Measurements from ENCODE around the gene GNAT2. TPM values are rescaled to one million over a fixed set of nuclear protein-coding genes. Genes with fewer than 3 reads are reported as not detected.

GNAT2 gene
- total RNA-seq (2021), result 0.14 TPM in 1 of 3 replicates, not detected in the others
- percentile 12 among the genes with signal in this experiment for Bru-seq, nascent RNA
- long read RNA-seq, experiment 1, partial matches to known transcripts, result 0 of 1 reads
- long read RNA-seq, experiment 1, other reads (novel, unspliced or antisense), result 1 of 1 reads
- long read RNA-seq, experiment 2, result 0 reads
- long read RNA-seq, experiment 3, result 0 reads

DNA sequence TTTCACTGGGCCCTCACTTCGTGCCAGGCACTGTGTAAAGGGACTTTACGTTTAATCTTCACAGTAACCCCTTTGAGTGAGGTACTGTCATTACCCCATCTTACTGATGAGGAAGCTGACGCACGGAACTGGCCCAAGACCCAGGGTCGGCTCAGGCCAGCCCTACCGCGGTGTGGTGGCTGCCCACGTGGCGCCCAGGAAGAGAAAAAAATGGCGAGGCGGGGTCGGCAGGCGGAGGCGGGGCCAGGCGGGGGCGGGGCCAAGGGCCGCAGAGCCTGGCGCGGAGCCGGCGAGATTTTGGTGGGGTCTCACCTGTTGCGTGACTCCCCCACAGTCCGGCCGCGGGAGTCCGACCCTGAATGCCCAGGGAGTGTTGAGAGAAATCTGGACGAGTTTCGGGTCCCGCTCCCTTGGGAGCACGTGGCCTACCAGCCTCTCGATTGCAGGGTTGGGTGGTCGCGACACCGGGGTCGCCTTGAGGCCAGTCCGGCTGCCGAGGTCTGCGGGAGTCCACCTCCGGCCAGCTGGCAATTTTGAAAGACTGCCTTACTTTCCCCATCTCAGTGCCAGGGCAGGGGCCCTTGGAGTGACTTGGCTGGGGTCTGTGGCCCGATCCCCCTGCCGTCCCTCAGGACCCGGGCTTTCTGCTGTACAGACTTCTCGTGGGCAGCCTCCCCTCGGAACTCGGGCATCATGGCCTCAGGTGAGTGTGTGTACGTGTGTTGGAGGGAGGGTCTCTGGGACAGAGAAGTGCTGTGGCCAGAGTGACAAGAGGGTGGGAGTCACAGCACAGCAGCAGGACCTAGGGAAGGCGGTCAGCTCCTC lies at the start of gene GNAT2, which contains the start of gene AMPD2:
TSS of gene GNAT2 (minus strand) at position 41 of the 825 bp plus-strand sequence. CDS start 6,746 bp downstream, outside the sequence.
TSS of gene AMPD2 (plus strand) at position 262 of the 825 bp plus-strand sequence. CDS start 1,339 bp downstream, outside the sequence.
- peak; percentile 59 for ATAC-seq
- Mint-ChIP-seq H3K36me3 (no peaks in the 10 kb centered on the region), H3K27ac (peak within 1 kb of the TSS; percentile 92), H3K9me3 (no peaks in the 10 kb centered on the region), H3K4me3 (peak within 1 kb of the TSS; percentile 97), H3K4me1 (peaks cover 40% of the 10 kb centered on the region), H3K27me3 (ENCODE audit: low read depth) (no peaks in the 10 kb centered on the region)
- peak; percentile 76 for DNase-seq (ENCODE audit: low spot score)
- ChIA-PET POLR2A (interaction anchor here (1.0 to 2.6 kb wide), 2 partner anchors 24 to 71 kb away, joined by 3 to 13 read pairs; partner anchors contain the start of gene GNAI3), CTCF (interaction anchor here (0.5 to 2.8 kb wide), 18 partner anchors 10 to 171 kb away, joined by 3 to 44 read pairs (median 4); partner anchors contain the start of genes CYB561D1 and GNAI3)
- TF ChIP-seq MYBL2 (CRISPR knock-in tag; IDR thresholded peaks at IDR 0.05), result peak; percentile 58; the same call in 1 of the 2 replicates
- TF ChIP-seq EMX1 (CRISPR knock-in tag; IDR thresholded peaks at IDR 0.05), result no peak
- TF ChIP-seq ZNF317 (CRISPR knock-in tag; IDR thresholded peaks at IDR 0.05; ENCODE audit: borderline replicate concordance, low read depth), result no peak
- TF ChIP-seq, protein P1, sequence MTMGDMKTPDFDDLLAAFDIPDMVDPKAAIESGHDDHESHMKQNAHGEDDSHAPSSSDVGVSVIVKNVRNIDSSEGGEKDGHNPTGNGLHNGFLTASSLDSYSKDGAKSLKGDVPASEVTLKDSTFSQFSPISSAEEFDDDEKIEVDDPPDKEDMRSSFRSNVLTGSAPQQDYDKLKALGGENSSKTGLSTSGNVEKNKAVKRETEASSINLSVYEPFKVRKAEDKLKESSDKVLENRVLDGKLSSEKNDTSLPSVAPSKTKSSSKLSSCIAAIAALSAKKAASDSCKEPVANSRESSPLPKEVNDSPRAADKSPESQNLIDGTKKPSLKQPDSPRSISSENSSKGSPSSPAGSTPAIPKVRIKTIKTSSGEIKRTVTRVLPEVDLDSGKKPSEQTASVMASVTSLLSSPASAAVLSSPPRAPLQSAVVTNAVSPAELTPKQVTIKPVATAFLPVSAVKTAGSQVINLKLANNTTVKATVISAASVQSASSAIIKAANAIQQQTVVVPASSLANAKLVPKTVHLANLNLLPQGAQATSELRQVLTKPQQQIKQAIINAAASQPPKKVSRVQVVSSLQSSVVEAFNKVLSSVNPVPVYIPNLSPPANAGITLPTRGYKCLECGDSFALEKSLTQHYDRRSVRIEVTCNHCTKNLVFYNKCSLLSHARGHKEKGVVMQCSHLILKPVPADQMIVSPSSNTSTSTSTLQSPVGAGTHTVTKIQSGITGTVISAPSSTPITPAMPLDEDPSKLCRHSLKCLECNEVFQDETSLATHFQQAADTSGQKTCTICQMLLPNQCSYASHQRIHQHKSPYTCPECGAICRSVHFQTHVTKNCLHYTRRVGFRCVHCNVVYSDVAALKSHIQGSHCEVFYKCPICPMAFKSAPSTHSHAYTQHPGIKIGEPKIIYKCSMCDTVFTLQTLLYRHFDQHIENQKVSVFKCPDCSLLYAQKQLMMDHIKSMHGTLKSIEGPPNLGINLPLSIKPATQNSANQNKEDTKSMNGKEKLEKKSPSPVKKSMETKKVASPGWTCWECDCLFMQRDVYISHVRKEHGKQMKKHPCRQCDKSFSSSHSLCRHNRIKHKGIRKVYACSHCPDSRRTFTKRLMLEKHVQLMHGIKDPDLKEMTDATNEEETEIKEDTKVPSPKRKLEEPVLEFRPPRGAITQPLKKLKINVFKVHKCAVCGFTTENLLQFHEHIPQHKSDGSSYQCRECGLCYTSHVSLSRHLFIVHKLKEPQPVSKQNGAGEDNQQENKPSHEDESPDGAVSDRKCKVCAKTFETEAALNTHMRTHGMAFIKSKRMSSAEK (CRISPR knock-in tag; IDR thresholded peaks at IDR 0.05; ENCODE audit: borderline replicate concordance), result no peak
- no peak for TF ChIP-seq SMAD3 (CRISPR knock-in tag; IDR thresholded peaks at IDR 0.05; ENCODE audit: borderline replicate concordance)
- no peak for TF ChIP-seq ZNF416 (CRISPR knock-in tag; IDR thresholded peaks at IDR 0.05)
- TF ChIP-seq, protein P2, sequence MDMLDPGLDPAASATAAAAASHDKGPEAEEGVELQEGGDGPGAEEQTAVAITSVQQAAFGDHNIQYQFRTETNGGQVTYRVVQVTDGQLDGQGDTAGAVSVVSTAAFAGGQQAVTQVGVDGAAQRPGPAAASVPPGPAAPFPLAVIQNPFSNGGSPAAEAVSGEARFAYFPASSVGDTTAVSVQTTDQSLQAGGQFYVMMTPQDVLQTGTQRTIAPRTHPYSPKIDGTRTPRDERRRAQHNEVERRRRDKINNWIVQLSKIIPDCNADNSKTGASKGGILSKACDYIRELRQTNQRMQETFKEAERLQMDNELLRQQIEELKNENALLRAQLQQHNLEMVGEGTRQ (CRISPR knock-in tag; IDR thresholded peaks at IDR 0.05), result peak; percentile 86
- TF ChIP-seq HMGA2 (CRISPR knock-in tag; IDR thresholded peaks at IDR 0.05), result no peak
- no peak for TF ChIP-seq JUN (CRISPR knock-in tag; IDR thresholded peaks at IDR 0.05)
- TF ChIP-seq, protein P3, sequence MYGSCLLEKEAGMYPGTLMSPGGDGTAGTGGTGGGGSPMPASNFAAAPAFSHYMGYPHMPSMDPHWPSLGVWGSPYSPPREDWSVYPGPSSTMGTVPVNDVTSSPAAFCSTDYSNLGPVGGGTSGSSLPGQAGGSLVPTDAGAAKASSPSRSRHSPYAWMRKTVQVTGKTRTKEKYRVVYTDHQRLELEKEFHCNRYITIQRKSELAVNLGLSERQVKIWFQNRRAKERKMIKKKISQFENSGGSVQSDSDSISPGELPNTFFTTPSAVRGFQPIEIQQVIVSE (CRISPR knock-in tag; IDR thresholded peaks at IDR 0.05; ENCODE audit: borderline replicate concordance), result no peak
- TF ChIP-seq SP1 (CRISPR knock-in tag; conservative IDR thresholded peaks at IDR 0.05), result peak; percentile 84
- TF ChIP-seq, protein P4, sequence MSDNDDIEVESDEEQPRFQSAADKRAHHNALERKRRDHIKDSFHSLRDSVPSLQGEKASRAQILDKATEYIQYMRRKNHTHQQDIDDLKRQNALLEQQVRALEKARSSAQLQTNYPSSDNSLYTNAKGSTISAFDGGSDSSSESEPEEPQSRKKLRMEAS (CRISPR knock-in tag; IDR thresholded peaks at IDR 0.05), result peak; percentile 93
- TF ChIP-seq, protein P5, sequence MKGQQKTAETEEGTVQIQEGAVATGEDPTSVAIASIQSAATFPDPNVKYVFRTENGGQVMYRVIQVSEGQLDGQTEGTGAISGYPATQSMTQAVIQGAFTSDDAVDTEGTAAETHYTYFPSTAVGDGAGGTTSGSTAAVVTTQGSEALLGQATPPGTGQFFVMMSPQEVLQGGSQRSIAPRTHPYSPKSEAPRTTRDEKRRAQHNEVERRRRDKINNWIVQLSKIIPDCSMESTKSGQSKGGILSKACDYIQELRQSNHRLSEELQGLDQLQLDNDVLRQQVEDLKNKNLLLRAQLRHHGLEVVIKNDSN (CRISPR knock-in tag; IDR thresholded peaks at IDR 0.05), result peak; percentile 84
- no peak for TF ChIP-seq ZNF219 (CRISPR knock-in tag; IDR thresholded peaks at IDR 0.05; ENCODE audit: borderline replicate concordance)
- TF ChIP-seq ATF1 (CRISPR knock-in tag; IDR thresholded peaks at IDR 0.05), result 0 out of 2 replicates have a peak, but pooled peaks have one; percentile 14
- TF ChIP-seq, protein P6, sequence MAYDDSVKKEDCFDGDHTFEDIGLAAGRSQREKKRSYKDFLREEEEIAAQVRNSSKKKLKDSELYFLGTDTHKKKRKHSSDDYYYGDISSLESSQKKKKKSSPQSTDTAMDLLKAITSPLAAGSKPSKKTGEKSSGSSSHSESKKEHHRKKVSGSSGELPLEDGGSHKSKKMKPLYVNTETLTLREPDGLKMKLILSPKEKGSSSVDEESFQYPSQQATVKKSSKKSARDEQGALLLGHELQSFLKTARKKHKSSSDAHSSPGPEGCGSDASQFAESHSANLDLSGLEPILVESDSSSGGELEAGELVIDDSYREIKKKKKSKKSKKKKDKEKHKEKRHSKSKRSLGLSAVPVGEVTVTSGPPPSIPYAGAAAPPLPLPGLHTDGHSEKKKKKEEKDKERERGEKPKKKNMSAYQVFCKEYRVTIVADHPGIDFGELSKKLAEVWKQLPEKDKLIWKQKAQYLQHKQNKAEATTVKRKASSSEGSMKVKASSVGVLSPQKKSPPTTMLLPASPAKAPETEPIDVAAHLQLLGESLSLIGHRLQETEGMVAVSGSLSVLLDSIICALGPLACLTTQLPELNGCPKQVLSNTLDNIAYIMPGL (CRISPR knock-in tag; IDR thresholded peaks at IDR 0.05), result 0 out of 2 replicates have a peak, but pooled peaks have one; percentile 23
- no peak for TF ChIP-seq ZNF671 (CRISPR knock-in tag; IDR thresholded peaks at IDR 0.05)
- TF ChIP-seq, protein P7, sequence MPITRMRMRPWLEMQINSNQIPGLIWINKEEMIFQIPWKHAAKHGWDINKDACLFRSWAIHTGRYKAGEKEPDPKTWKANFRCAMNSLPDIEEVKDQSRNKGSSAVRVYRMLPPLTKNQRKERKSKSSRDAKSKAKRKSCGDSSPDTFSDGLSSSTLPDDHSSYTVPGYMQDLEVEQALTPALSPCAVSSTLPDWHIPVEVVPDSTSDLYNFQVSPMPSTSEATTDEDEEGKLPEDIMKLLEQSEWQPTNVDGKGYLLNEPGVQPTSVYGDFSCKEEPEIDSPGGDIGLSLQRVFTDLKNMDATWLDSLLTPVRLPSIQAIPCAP (CRISPR knock-in tag; IDR thresholded peaks at IDR 0.05), result 0 out of 2 replicates have a peak, but pooled peaks have one; percentile 47
- 0 out of 2 replicates have a peak, but pooled peaks have one; percentile 4 for TF ChIP-seq ZNF121 (CRISPR knock-in tag; IDR thresholded peaks at IDR 0.05)
- TF ChIP-seq ZNF396 (CRISPR knock-in tag; IDR thresholded peaks at IDR 0.05; ENCODE audit: borderline replicate concordance), result no peak
- TF ChIP-seq PRRX2 (CRISPR knock-in tag; IDR thresholded peaks at IDR 0.05), result no peak
- no peak for TF ChIP-seq ZNF263 (CRISPR knock-in tag; IDR thresholded peaks at IDR 0.05; ENCODE audit: low read depth)
- TF ChIP-seq ETV6 (CRISPR knock-in tag; IDR thresholded peaks at IDR 0.05), result peak; percentile 62; the same call in 1 of the 2 replicates
- TF ChIP-seq, protein P8, sequence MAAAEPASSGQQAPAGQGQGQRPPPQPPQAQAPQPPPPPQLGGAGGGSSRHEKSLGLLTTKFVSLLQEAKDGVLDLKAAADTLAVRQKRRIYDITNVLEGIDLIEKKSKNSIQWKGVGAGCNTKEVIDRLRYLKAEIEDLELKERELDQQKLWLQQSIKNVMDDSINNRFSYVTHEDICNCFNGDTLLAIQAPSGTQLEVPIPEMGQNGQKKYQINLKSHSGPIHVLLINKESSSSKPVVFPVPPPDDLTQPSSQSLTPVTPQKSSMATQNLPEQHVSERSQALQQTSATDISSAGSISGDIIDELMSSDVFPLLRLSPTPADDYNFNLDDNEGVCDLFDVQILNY (CRISPR knock-in tag; IDR thresholded peaks at IDR 0.05), result no peak
- TF ChIP-seq FOXK1 (CRISPR knock-in tag; IDR thresholded peaks at IDR 0.05), result peak; percentile 61; the same call in 1 of the 2 replicates

Measured in WTC11 (cell line).